HG03060 (cell line): ENCODE results near the gene FILIP1L.
A peak's percentile ranks its signal among the peaks of the same experiment; 100 is the strongest.
"Not testable (repeated sequence)": the region's sequence is repeated elsewhere in the genome, so short reads cannot be mapped to it uniquely, and the experiment has no call there.

Experiments used
- ATAC-seq: cut with Tn5 transposase; IDR thresholded peaks from one replicate; pipeline ENCODE4 v1.9.1; 2021; ENCODE audit warnings: low read depth, moderate number of reproducible peaks; ENCODE audit not compliant: unreplicated experiment

Gene FILIP1L

GRCh38 chr3:100100425-100100824 is 13.9 kb downstream of the FILIP1L start:
- ATAC-seq: no peak

GRCh38 chr3:100099621-100100020 is 14.7 kb downstream of the FILIP1L start:
- no peak for ATAC-seq

- no peak for ATAC-seq
These were observed 15.6 kb downstream of the FILIP1L start for GRCh38 chr3:100098784-100099070.

GRCh38 chr3:100097919-100098783 is 16.1 kb downstream of the FILIP1L start:
- ATAC-seq: no peak

- ATAC-seq: no peak
These were observed 17.4 kb downstream of the FILIP1L start for GRCh38 chr3:100096866-100097265.

- not testable (repeated sequence) for ATAC-seq
These were observed 18.0 kb downstream of the FILIP1L start for GRCh38 chr3:100096286-100096685.

- ATAC-seq: no peak
These were observed 20.5 kb downstream of the FILIP1L start for GRCh38 chr3:100093831-100094230.

GRCh38 chr3:100090669-100091005 is 23.7 kb downstream of the FILIP1L start:
- no peak for ATAC-seq

GRCh38 chr3:100089812-100090668 is 24.3 kb downstream of the FILIP1L start:
- ATAC-seq: peak; percentile 36

- ATAC-seq: no peak
These were observed 25.4 kb downstream of the FILIP1L start for GRCh38 chr3:100088735-100089368.

GRCh38 chr3:100087198-100087597 is 27.1 kb downstream of the FILIP1L start:
- peak; percentile 94 for ATAC-seq

- no peak for ATAC-seq
These were observed 27.9 kb downstream of the FILIP1L start for GRCh38 chr3:100086401-100086800.

- no peak for ATAC-seq
These were observed 30.0 kb downstream of the FILIP1L start for GRCh38 chr3:100084100-100084806.

- no peak for ATAC-seq
These were observed 31.1 kb downstream of the FILIP1L start for GRCh38 chr3:100083209-100083608.

GRCh38 chr3:100082714-100083113 is 31.6 kb downstream of the FILIP1L start:
- no peak for ATAC-seq

GRCh38 chr3:100081986-100082692 is 32.2 kb downstream of the FILIP1L start:
- no peak for ATAC-seq

- ATAC-seq: no peak
These were observed 33.0 kb downstream of the FILIP1L start for GRCh38 chr3:100081311-100081710.

GRCh38 chr3:100080573-100080972 is 33.7 kb downstream of the FILIP1L start:
- no peak for ATAC-seq

GRCh38 chr3:100079328-100079727 is 35.0 kb downstream of the FILIP1L start:
- ATAC-seq: no peak
